Astrocyte of the cerebellum (primary cell): ENCODE data around the gene GNLY.

Experiments used
- DNase-seq: peaks from one replicate; pipeline ENCODE4 v3.0.0-alpha.2; 2011; ENCODE audit warnings: low read depth
- H3K4me3 ChIP-seq: 2 replicates; pipeline ENCODE4 v1.5.1; 2011; ENCODE audit warnings: mild to moderate bottlenecking, low read depth, low read length, moderate library complexity
- in situ Hi-C: cut with HindIII; loops from 2 replicates; pipeline ENCODE4 v1.10.0; 2017; ENCODE audit warnings: low sequenced_read_pairs
- TF ChIP-seq, protein P1 (sequence below): IDR thresholded peaks from 2 replicates; pipeline ENCODE4 v1.5.1; 2012; ENCODE audit warnings: low read length, low read depth, moderate library complexity, mild to moderate bottlenecking; ENCODE audit errors: missing control alignments

Gene GNLY

DNA sequence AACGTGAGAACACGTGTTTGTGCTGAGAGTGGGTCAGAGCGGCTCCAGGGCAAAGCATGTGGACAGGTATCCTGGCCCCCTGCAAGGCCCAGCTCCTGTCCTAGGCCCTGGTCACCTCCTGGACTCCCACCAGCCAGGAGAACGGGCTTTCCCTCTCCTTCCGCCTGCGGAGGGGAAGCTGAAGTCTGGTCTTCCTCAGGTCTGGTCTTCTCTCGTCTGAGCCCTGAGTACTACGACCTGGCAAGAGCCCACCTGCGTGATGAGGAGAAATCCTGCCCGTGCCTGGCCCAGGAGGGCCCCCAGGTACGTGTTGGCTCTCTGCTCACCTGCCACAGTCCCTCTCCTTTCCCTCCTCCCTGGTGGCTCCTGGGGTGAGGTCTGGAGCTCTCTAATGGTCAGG, 963 bp downstream of the GNLY start:
- no peak for DNase-seq
- in situ Hi-C loops: no loop called here
- TF ChIP-seq, protein P1, sequence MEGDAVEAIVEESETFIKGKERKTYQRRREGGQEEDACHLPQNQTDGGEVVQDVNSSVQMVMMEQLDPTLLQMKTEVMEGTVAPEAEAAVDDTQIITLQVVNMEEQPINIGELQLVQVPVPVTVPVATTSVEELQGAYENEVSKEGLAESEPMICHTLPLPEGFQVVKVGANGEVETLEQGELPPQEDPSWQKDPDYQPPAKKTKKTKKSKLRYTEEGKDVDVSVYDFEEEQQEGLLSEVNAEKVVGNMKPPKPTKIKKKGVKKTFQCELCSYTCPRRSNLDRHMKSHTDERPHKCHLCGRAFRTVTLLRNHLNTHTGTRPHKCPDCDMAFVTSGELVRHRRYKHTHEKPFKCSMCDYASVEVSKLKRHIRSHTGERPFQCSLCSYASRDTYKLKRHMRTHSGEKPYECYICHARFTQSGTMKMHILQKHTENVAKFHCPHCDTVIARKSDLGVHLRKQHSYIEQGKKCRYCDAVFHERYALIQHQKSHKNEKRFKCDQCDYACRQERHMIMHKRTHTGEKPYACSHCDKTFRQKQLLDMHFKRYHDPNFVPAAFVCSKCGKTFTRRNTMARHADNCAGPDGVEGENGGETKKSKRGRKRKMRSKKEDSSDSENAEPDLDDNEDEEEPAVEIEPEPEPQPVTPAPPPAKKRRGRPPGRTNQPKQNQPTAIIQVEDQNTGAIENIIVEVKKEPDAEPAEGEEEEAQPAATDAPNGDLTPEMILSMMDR: no peak
- no peak overlapping the region for H3K4me3 ChIP-seq

- no peak for DNase-seq
- TF ChIP-seq, protein P1: no peak
- in situ Hi-C loops: no loop called here
- no peak overlapping the region for H3K4me3 ChIP-seq
Observed at GRCh38 chr2:85695691-85696668, 1.8 kb downstream of the GNLY start.

- in situ Hi-C loops: no loop called here
- H3K4me3 ChIP-seq: no peak overlapping the region
- TF ChIP-seq, protein P1: no peak
- no peak for DNase-seq
Observed at GRCh38 chr2:85697096-85697495, 2.9 kb downstream of the GNLY start.

GRCh38 chr2:85697716-85698115, 3.6 kb downstream of the GNLY start:
- H3K4me3 ChIP-seq: no peak overlapping the region
- no peak for DNase-seq
- in situ Hi-C loops: no loop called here
- TF ChIP-seq, protein P1: no peak

DNA sequence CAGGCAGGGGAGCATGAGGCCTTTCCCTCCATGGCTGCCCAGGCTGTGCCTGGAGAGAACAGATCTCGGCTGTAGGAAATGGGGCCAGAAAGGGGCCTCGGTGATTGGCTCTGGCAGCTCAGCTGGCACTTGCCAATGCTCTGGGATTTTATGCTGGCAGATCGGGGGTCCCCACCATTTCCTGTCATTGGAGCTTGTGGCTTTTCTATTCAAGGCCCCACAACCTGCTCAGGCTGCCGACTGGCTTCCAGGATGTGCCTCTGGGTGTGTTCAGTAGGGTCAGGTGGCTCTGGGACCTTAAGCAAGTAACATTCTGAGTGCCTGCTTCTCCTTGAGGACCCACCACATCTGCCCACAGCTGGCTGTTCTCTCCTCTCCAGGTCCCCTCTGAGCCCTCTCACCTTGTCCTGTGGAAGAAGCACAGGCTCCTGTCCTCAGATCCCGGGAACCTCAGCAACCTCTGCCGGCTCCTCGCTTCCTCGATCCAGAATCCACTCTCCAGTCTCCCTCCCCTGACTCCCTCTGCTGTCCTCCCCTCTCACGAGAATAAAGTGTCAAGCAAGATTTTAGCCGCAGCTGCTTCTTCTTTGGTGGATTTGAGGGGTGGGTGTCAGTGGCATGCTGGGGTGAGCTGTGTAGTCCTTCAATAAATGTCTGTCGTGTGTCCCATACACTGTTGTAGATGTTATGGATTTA, 4.2 kb downstream of the GNLY start:
- H3K4me3 ChIP-seq: no peak overlapping the region
- TF ChIP-seq, protein P1: no peak
- in situ Hi-C loops: no loop called here
- no peak for DNase-seq

DNA sequence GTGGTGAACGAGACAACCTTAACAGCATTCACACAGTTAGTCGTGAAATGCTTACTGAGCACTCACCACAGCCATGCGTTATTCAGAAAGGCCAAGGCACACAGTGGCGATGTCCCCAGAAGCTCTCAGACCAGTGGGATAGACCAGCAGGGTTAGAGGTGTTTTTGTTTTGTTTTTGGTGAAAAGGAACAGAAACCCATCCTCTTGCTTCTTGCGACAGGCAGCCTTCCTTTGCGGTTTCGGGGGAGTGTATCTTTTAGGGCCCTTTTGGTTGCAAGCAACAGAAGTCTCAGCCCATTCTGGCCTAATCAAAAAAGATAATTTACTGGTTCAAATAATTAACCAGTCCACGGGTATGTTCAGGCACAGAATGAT, 4.7 kb downstream of the GNLY start:
- TF ChIP-seq, protein P1: no peak
- no peak for DNase-seq
- in situ Hi-C loops: no loop called here
- no peak overlapping the region for H3K4me3 ChIP-seq
